ENCODE results near the gene TIAM2.
A peak's percentile ranks its signal among the peaks of the same experiment; 100 is the strongest.

The TIAM2 gene

DNA sequence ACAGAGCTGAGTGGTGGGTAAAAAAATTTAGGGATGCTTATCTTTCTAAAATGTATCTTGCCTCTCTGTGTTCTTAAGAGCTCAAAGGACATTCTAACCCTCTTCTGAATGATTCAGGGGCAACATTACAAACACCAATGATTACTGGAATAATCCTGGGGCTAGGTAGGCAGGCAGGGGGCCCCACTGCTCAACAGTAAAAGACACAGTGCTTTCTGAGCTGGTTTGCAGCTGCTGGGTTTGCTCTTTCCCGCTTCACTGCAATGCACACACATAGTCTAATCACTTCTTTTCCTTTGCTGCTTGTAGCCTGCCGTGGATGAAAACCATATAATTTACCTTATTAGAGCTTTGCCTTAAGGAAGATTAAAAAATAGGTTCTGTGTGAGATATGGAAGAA lies 292.6 kb downstream of the TIAM2 start:
- TF ChIP-seq POLR2AphosphoS5 (IDR thresholded peaks at IDR 0.05; ENCODE audit: low read depth, low read length) (no peak), TAF1 (IDR thresholded peaks at IDR 0.05; ENCODE audit: borderline replicate concordance, low read depth, low read length) (no peak)
- no peak for FAIRE-seq
- no peak for DNase-seq (ENCODE audit: insufficient read length)

DNA sequence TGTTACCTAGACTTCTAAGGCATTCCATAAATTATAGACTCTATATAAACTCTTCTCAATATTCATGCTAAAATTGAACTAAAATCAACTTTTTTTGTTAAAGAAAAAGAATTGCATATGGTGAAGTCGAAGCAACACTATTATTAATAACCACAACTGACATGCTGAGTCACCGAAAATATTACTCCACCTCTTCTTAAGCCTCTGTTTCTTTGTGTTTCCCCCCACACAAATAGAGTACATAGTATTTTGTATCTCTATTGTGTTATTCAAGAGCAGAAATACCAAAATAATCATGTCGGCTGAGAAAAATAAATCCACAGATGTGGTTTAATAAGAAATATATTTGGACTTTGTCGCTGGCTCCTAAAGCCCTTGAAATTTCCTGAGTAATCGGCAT lies 295.4 kb downstream of the TIAM2 start:
- DNase-seq (ENCODE audit: insufficient read length): no peak
- no peak for FAIRE-seq
- TF ChIP-seq TAF1 (IDR thresholded peaks at IDR 0.05; ENCODE audit: borderline replicate concordance, low read depth, low read length) (no peak), POLR2A (IDR thresholded peaks at IDR 0.05; ENCODE audit: low read depth, low read length) (no peak), POLR2AphosphoS5 (IDR thresholded peaks at IDR 0.05; ENCODE audit: low read depth, low read length) (no peak)

DNA sequence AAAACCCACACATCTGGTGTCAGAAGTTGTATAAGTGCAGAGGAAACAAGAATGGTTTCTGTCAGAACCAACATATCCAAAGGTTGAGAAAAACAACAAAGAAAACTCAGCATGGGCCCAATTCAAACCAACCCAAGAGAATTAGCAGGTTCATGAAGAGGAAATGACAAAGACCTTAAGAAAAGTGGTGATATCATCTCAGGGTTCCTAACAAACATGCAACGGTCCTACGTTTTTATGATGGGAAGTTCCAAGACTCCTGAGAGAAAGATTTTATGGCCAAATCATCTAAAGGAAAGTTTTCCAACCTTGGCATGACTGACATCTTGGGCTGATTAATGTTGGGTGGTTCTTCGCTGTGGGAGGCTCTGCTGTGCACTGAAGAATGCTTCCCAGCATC lies 296.2 kb downstream of the TIAM2 start:
- no peak for FAIRE-seq

DNA sequence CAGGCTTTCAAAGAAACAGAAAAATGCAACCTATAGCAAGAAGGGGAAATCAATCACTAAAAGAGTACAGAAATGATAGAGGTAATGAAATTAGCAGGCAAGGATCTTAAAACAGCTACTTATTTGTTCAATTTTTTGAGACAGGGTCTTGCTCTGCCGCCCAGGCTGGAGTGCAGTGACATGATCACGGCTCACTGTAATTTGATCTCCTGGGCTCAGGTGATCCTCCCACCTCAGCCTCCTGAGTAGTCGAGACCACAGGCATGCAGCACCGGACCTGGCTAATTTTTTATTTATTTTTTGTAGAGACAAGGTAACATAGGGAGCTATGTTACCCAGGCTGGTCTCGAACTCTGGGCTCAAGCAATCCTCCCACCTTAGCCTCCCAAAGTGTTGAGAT lies 297.6 kb downstream of the TIAM2 start:
- DNase-seq (ENCODE audit: insufficient read length) (no peak), FAIRE-seq (no peak)
- TF ChIP-seq POLR2AphosphoS5 (IDR thresholded peaks at IDR 0.05; ENCODE audit: low read depth, low read length): no peak
- TF ChIP-seq POLR2A (IDR thresholded peaks at IDR 0.05; ENCODE audit: low read depth, low read length): no peak
- no peak for TF ChIP-seq TAF1 (IDR thresholded peaks at IDR 0.05; ENCODE audit: borderline replicate concordance, low read depth, low read length)

More for the DNA sequence above, 296.2 kb downstream of the TIAM2 start:
- TF ChIP-seq POLR2A (IDR thresholded peaks at IDR 0.05; ENCODE audit: low read depth, low read length) (no peak), TAF1 (IDR thresholded peaks at IDR 0.05; ENCODE audit: borderline replicate concordance, low read depth, low read length) (no peak), POLR2AphosphoS5 (IDR thresholded peaks at IDR 0.05; ENCODE audit: low read depth, low read length) (no peak)
- DNase-seq (ENCODE audit: insufficient read length): no peak

DNA sequence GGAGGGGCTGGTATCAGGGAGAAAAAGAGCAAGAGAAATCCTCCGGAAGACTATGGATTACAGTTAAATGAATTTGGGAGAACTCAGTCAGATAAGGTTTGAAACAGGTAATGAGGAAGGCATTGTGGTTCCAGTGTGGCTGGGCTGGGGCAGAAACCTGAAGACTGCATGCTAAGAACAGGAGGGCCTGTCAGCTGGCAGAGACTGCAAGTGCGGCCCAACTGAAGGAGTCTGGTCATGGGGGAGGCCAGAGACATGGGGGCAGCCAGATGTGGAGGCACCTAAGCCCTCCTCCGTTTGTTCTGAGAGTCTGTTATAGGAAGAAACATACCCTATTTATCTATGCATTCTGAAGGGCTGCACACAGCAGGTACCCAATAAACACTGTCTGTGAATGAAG lies 302.6 kb downstream of the TIAM2 start:
- DNase-seq (ENCODE audit: insufficient read length) (no peak), FAIRE-seq (no peak)
- TF ChIP-seq POLR2AphosphoS5 (IDR thresholded peaks at IDR 0.05; ENCODE audit: low read depth, low read length) (no peak), TAF1 (IDR thresholded peaks at IDR 0.05; ENCODE audit: borderline replicate concordance, low read depth, low read length) (no peak), POLR2A (IDR thresholded peaks at IDR 0.05; ENCODE audit: low read depth, low read length) (no peak)

DNA sequence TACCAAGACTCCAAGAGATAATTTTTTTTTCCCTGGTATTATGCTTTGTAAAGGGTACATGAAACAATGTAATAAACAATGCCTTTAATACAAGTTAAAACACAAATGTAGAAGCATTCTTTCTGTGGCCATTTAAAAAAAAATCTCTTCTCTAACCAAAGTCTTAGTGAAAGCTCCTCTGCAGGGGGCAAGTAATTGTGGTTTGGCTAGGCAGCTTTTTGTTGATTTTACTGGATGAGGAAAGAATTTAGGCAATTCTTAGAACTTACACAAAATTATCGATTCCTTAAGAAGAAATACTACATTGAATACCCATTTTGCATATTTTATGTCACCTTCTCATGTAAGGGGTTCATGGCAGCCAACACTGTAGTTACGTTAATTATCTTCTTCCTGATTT lies 306.8 kb downstream of the TIAM2 start:
- FAIRE-seq (no peak), DNase-seq (ENCODE audit: insufficient read length) (no peak)
- TF ChIP-seq POLR2AphosphoS5 (IDR thresholded peaks at IDR 0.05; ENCODE audit: low read depth, low read length): no peak
- TF ChIP-seq TAF1 (IDR thresholded peaks at IDR 0.05; ENCODE audit: borderline replicate concordance, low read depth, low read length): no peak
- no peak for TF ChIP-seq POLR2A (IDR thresholded peaks at IDR 0.05; ENCODE audit: low read depth, low read length)

DNA sequence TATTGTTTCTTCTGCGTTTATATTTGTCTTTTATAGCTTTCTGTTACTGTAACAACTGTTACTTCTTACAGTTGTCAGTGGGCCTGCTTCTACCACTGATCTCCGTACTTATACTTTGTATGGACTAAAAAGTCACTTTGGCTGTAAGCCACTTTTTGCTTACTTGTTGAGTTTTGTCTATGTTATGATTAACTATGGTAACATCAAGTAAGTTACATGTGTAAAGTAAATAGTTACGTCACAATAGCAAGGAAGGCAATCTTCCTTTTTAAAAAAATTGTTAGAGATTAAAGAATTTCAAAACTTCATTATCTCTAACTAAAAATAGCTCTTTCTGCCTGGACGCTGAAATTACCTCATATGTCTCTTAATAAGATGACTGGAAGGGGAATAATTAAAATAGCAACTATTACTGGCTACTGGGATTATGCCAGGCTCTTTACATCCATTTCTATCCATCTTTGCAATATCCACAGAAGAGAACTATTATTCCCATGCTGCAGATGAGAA lies 308.3 kb downstream of the TIAM2 start:
- FAIRE-seq: no peak
- no peak for DNase-seq (ENCODE audit: insufficient read length)
- TF ChIP-seq TAF1 (IDR thresholded peaks at IDR 0.05; ENCODE audit: borderline replicate concordance, low read depth, low read length) (no peak), POLR2AphosphoS5 (IDR thresholded peaks at IDR 0.05; ENCODE audit: low read depth, low read length) (no peak), POLR2A (IDR thresholded peaks at IDR 0.05; ENCODE audit: low read depth, low read length) (no peak)

DNA sequence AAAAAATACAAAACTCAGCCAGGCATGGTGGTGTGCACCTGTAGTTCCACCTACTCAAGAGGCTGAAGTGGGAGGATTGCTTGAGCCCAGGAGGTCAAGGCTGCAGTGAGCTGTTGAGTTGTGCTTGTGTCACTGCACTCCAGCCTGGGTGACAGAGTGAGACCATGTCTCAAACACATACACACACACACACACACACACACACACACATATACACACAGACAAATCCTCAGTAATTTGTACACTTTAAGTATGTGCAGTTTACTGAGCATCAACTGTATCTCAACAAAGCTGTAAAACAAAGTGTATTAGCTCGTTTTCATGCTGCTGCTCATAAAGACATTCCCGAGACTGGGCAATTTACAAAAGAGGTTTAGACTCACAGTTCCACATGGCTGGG lies 311.8 kb downstream of the TIAM2 start:
- TF ChIP-seq TAF1 (IDR thresholded peaks at IDR 0.05; ENCODE audit: borderline replicate concordance, low read depth, low read length): no peak
- no peak for TF ChIP-seq POLR2A (IDR thresholded peaks at IDR 0.05; ENCODE audit: low read depth, low read length)
- TF ChIP-seq POLR2AphosphoS5 (IDR thresholded peaks at IDR 0.05; ENCODE audit: low read depth, low read length): no peak
- FAIRE-seq (peak; percentile 30), DNase-seq (ENCODE audit: insufficient read length) (no peak)

Data from GM12892 (cell line).